GM15510 (cell line): Measurements from ENCODE around the gene PNP.

Source experiments
- POLR2A ChIP-seq: IDR thresholded peaks from 3 replicates; pipeline ENCODE4 v1.6.1; 2011; ENCODE audit warnings: borderline replicate concordance; ENCODE audit not compliant: insufficient read length; ENCODE audit errors: extremely low read depth

Gene PNP

DNA sequence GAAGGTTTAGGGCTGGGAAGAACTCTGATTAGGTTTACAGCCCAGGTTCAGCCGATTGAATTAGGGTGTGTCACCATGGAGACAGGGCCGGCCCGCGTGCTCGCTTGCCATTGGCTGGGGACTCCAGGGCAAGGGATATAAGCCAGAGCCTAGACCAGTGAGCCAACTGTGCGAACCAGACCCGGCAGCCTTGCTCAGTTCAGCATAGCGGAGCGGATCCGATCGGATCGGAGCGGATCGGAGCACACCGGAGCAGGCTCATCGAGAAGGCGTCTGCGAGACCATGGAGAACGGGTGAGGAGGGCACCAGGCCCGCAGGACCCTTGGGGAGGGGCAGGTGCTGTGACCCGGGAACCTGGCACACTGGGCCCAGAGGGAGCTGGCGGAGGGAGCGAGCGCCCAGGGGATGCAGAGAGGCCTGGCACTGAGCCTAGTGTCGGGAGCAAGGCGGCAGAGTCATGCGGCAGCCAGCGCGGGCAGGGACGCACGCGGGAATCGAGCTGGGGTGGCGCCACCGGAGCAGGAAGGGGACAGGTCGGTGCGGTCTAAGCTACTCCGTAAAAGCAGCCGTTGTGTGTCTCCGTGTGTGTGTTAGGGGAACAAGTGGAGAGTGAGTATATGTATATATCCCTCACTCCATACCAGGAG is at the start of gene PNP:
PNP (plus strand) TSS at position 165 of the 648 bp plus-strand sequence; CDS start at position 284, 119 bp downstream.
- peak; percentile 100 for TF ChIP-seq POLR2A

- no peak for TF ChIP-seq POLR2A
Observed at GRCh38 chr14:20419419-20419818, 49.8 kb upstream of the PNP start.

DNA sequence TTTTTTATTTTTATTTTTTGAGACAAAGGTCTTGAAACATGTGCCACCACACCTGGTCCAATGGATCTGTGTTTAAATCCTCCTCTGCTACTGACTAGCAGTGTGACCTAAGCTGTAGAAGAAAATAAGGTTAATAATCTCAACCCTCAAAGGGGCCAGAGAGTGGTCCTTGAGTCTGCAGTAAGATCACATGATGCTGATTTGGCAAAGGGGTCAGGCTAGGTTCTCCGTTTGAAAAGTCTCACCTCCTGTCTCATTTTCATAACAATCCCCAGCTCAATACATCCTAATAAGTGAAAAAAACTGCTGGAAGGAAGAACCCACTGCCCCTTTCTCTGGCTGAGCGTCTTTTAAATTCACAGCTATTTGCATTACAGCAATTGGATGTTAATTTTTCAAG is 47.9 kb upstream of the PNP start:
- TF ChIP-seq POLR2A, result no peak

DNA sequence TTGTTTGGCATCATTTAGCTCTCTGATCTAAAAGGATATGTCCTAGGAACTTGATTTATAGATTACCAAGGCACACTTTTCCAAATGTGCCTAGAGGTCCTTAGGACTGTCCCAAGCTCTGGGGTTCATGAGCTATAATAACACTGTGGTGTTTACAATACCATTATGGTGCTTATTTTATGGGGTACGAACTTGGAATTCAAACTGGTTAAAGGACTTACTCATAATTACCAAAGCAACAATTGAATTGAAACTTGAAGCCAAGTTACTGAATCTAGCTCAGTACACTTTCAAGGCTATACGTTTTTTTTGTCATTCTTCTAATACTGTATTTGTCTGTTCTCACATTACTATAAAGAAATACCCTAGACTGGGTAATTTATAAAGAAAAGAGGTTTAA is 46.3 kb upstream of the PNP start:
- TF ChIP-seq POLR2A, result no peak

DNA sequence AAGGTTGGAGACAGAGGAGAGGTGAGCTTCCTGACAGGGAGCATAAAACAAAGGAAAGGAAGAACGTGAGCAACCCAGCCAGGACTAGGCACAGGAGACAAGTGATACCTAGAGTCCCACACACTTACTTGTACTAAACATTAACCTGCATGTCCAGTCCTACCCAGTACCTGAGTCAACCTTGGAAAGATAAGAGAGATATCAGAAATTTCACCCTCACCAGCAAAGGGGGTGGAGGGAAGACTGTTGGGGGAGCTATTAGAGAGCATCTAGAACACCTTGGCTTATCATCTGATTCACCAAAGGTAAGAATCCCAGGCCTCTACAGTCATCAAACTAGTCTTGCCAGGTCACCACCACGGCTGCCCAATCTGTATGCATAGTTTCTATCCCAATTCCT is 44.4 kb upstream of the PNP start:
- no peak for TF ChIP-seq POLR2A

GRCh38 chr14:20427231-20428009 is 41.8 kb upstream of the PNP start:
- TF ChIP-seq POLR2A, result no peak

- no peak for TF ChIP-seq POLR2A
Observed at GRCh38 chr14:20428010-20428365, 41.2 kb upstream of the PNP start.

DNA sequence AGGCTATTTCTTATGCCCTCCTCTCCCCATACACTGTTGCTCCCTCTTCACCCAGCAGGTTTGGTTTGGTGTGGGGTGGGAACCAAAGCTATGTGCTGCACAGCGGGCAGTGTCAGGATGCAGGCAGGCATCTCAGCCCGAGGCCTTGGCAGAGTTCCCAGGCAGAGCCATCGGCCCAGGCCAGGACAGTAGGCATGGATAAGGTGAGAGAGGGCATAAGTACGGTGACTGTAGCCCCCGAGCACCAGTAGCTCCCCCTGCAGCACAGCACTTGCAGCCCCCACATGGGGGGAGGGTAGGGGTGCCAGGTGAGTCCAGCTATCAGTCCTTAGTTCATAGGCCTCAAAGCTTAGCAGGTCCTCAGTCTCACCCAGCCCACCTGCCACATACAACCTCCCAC is 40.4 kb upstream of the PNP start:
- no peak for TF ChIP-seq POLR2A

GRCh38 chr14:20429801-20430669 is 39.2 kb upstream of the PNP start:
- no peak for TF ChIP-seq POLR2A

DNA sequence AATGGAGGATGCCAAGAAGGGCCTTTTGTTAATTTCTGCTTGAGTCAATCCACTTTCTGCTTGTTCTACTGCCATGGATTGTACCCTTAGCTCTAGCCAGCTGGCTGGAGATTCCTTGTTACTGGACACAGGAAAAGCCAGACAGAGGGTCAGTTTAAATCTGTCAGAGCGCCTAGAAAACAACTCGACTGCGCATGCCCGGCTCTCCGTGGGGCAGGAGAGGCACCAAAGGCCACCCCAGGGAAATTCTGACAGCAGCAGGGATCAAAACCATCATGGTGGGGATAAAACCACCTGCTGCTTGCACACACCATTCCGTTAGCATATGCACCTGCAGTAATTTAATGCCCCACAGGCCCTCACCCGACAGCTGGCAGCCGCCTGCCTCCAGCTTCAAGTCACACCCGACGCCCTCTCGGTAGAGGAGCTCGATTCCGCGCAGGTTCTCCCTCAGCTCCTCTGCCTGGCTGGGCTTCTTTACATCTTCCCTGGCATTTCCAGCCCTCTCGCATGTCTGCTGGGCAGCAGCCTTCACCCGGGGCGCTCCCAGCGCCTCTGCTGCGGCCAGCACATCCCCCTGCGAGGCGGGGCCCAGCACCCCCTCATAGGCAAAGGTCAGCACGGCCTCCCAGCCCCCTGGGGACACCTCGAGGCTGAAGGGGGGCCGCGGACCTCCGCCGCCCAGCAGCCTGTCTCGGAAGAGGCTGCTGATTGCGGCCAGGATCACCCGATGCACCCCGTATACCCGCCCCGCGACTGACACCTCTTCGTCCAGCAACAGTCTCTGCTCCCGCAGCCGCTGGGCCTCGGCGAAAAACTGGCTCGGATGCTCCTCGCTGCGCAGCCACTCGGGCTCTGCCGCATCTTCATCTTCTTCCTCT is 34.3 kb upstream of the PNP start:
- TF ChIP-seq POLR2A, result no peak

GRCh38 chr14:20435582-20436362 is 33.4 kb upstream of the PNP start, which contains the start of gene KLHL33:
Gene KLHL33 (minus strand): TSS chr14:20436166. CDS start chr14:20435811, 355 bp downstream.
- TF ChIP-seq POLR2A, result no peak

DNA sequence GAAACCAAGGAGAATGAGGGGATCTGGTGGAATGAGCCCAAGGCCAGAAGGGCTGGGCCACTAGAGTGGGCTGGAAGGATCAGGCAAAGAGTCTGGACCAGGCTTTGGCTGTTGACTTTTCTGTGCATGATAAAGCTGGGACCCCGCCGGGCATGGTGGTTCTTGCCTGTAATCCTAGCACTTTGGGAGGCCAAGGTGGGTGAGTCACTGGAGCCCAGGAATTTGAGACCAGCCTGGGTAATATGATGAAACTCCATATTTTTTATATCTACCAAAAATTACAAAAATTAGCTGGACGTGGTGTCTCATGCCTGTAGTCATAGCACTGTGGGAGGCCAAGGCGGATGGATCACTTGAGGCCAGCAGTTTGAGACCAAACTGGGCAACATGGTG is 32.8 kb upstream of the PNP start:
- TF ChIP-seq POLR2A, result no peak

DNA sequence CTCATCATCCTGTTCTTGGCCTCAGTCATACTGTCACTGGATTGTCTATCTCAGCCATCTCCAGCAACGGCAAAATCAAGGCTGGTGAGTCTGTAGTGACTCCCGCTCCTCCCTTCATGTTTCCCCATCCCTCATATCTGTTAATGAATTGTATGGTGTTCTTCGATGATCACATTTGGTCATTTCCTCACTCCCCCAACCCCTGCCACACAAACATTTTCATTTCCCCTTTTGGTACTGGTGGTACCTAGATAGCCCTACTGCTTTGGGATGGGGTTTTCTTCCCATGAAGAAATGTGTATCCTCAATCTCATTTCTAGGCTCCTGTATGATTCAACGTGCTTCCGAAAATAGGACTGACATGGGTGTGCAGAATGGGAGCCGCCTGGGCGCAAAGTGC is 30.5 kb upstream of the PNP start:
- no peak for TF ChIP-seq POLR2A
